Measurements from ENCODE around the gene DHDDS. TPM values are rescaled to one million over a fixed set of nuclear protein-coding genes. Genes with fewer than 3 reads are reported as not detected.

The DHDDS gene
- total RNA-seq, 2 donors from 2014 or later = 44.1 to 49.2 TPM

GRCh38 chr1:26410706-26411623 lies 21.2 kb upstream of the DHDDS start, which contains the start of gene LIN28A:
LIN28A (plus strand) TSS chr1:26410817; CDS start chr1:26410892, 75 bp downstream.
- H3K27ac Mint-ChIP-seq = no peak within 1 kb of the TSS
- no peaks in the 10 kb centered on the region for H3K9me3 Mint-ChIP-seq
- ATAC-seq (peak in 1 of 2 donors; percentile 35), DNase-seq (ENCODE audit: low spot score in 2 of 2) (peak in 1 of 2 donors; percentile 53)
- peaks cover 0 to 10% of the 10 kb centered on the region in 2 donors for H3K36me3 Mint-ChIP-seq

GRCh38 chr1:26411624-26412074 lies 20.5 kb upstream of the DHDDS start:
- H3K9me3 Mint-ChIP-seq = no peaks in the 10 kb centered on the region
- H3K36me3 Mint-ChIP-seq = peaks cover 0 to 10% of the 10 kb centered on the region in 2 donors
- ATAC-seq (no peak), DNase-seq (ENCODE audit: low spot score in 2 of 2) (peak in 1 of 2 donors; percentile 44)
- no peak overlapping the region for H3K27ac Mint-ChIP-seq

GRCh38 chr1:26412180-26412840 lies 19.8 kb upstream of the DHDDS start:
- Mint-ChIP-seq H3K9me3 (no peaks in the 10 kb centered on the region), H3K27ac (no peak overlapping the region), H3K36me3 (peaks cover 0 to 10% of the 10 kb centered on the region in 2 donors)
- DNase-seq (ENCODE audit: low spot score in 2 of 2) (no peak), ATAC-seq (no peak)

GRCh38 chr1:26413031-26413430 lies 19.1 kb upstream of the DHDDS start:
- DNase-seq (ENCODE audit: low spot score in 2 of 2) = no peak
- no peaks in the 10 kb centered on the region for H3K9me3 Mint-ChIP-seq
- peaks cover 0 to 10% of the 10 kb centered on the region in 2 donors for H3K36me3 Mint-ChIP-seq
- no peak for ATAC-seq
- no peak overlapping the region for H3K27ac Mint-ChIP-seq

- DNase-seq (ENCODE audit: low spot score in 2 of 2) = peak; percentile 87 to 91
- Mint-ChIP-seq H3K36me3 (no peaks in the 10 kb centered on the region), H3K27ac (no peak overlapping the region), H3K9me3 (no peaks in the 10 kb centered on the region)
- peak; percentile 100 for ATAC-seq
These were observed 14.9 kb upstream of the DHDDS start for GRCh38 chr1:26417111-26417759.

GRCh38 chr1:26418865-26419349 lies 13.2 kb upstream of the DHDDS start:
- no peaks in the 10 kb centered on the region for H3K9me3 Mint-ChIP-seq
- DNase-seq (ENCODE audit: low spot score in 2 of 2) (peak in 1 of 2 donors; percentile 26), ATAC-seq (no peak)
- no peak overlapping the region for H3K27ac Mint-ChIP-seq
- H3K36me3 Mint-ChIP-seq = no peaks in the 10 kb centered on the region

GRCh38 chr1:26419494-26419893 lies 12.6 kb upstream of the DHDDS start:
- Mint-ChIP-seq H3K36me3 (no peaks in the 10 kb centered on the region), H3K9me3 (no peaks in the 10 kb centered on the region), H3K27ac (no peak overlapping the region)
- no peak for DNase-seq (ENCODE audit: low spot score in 2 of 2)
- no peak for ATAC-seq

- H3K27ac Mint-ChIP-seq = no peak overlapping the region
These were observed 2.4 kb upstream of the DHDDS start for GRCh38 chr1:26429721-26430120.

GRCh38 chr1:26432793-26433192 lies 672 bp downstream of the DHDDS start:
- no peak for ATAC-seq
- peak overlapping the region; percentile 46 to 94 for H3K27ac Mint-ChIP-seq
- H3K9me3 Mint-ChIP-seq = no peaks in the 10 kb centered on the region
- DNase-seq (ENCODE audit: low spot score in 2 of 2) = no peak
- H3K36me3 Mint-ChIP-seq = peaks cover 11% of the 10 kb centered on the region in 2 donors

More at GRCh38 chr1:26429721-26430120, 2.4 kb upstream of the DHDDS start:
- DNase-seq (ENCODE audit: low spot score in 2 of 2) (no peak), ATAC-seq (no peak)
- Mint-ChIP-seq H3K36me3 (peaks cover 11% of the 10 kb centered on the region in 2 donors), H3K9me3 (no peaks in the 10 kb centered on the region)

GRCh38 chr1:26434161-26434752 lies 2.1 kb downstream of the DHDDS start:
- ATAC-seq = no peak
- peaks cover 11 to 22% of the 10 kb centered on the region in 2 donors for H3K36me3 Mint-ChIP-seq
- H3K9me3 Mint-ChIP-seq = no peaks in the 10 kb centered on the region
- peak overlapping the region in 1 of 2 donors; percentile 0 for H3K27ac Mint-ChIP-seq
- peak in 1 of 2 donors; percentile 25 for DNase-seq (ENCODE audit: low spot score in 2 of 2)

- no peak for ATAC-seq
- H3K9me3 Mint-ChIP-seq = no peaks in the 10 kb centered on the region
- no peak overlapping the region for H3K27ac Mint-ChIP-seq
- peaks cover 12 to 22% of the 10 kb centered on the region in 2 donors for H3K36me3 Mint-ChIP-seq
- DNase-seq (ENCODE audit: low spot score in 2 of 2) = no peak
These were observed 5.9 kb downstream of the DHDDS start for GRCh38 chr1:26438041-26438440.

GRCh38 chr1:26440259-26440658 lies 8.1 kb downstream of the DHDDS start:
- DNase-seq (ENCODE audit: low spot score in 2 of 2) (no peak), ATAC-seq (no peak)
- H3K36me3 Mint-ChIP-seq = peaks cover 18% of the 10 kb centered on the region in 2 donors
- H3K27ac Mint-ChIP-seq = no peak overlapping the region
- H3K9me3 Mint-ChIP-seq = no peaks in the 10 kb centered on the region

GRCh38 chr1:26449868-26450267 lies 17.7 kb downstream of the DHDDS start:
- Mint-ChIP-seq H3K9me3 (no peaks in the 10 kb centered on the region), H3K36me3 (peaks cover 9 to 13% of the 10 kb centered on the region in 2 donors), H3K27ac (no peak overlapping the region)
- ATAC-seq = no peak
- no peak for DNase-seq (ENCODE audit: low spot score in 2 of 2)

GRCh38 chr1:26450908-26451307 lies 18.8 kb downstream of the DHDDS start:
- Mint-ChIP-seq H3K9me3 (no peaks in the 10 kb centered on the region), H3K36me3 (peaks cover 6 to 16% of the 10 kb centered on the region in 2 donors), H3K27ac (no peak overlapping the region)
- no peak for ATAC-seq
- no peak for DNase-seq (ENCODE audit: low spot score in 2 of 2)

- ATAC-seq = no peak
- no peak for DNase-seq (ENCODE audit: low spot score in 2 of 2)
- no peaks in the 10 kb centered on the region for H3K9me3 Mint-ChIP-seq
- H3K27ac Mint-ChIP-seq = no peak overlapping the region
- peaks cover 6 to 10% of the 10 kb centered on the region in 2 donors for H3K36me3 Mint-ChIP-seq
These were observed 20.5 kb downstream of the DHDDS start for GRCh38 chr1:26452459-26453183.

GRCh38 chr1:26459148-26459547 lies 27.0 kb downstream of the DHDDS start:
- no peak overlapping the region for H3K27ac Mint-ChIP-seq
- no peaks in the 10 kb centered on the region for H3K9me3 Mint-ChIP-seq
- ATAC-seq (no peak), DNase-seq (ENCODE audit: low spot score in 2 of 2) (no peak)
- H3K36me3 Mint-ChIP-seq = peaks cover 8 to 12% of the 10 kb centered on the region in 2 donors
